ENCODE measurements around the gene STIMATE.

STIMATE gene

DNA sequence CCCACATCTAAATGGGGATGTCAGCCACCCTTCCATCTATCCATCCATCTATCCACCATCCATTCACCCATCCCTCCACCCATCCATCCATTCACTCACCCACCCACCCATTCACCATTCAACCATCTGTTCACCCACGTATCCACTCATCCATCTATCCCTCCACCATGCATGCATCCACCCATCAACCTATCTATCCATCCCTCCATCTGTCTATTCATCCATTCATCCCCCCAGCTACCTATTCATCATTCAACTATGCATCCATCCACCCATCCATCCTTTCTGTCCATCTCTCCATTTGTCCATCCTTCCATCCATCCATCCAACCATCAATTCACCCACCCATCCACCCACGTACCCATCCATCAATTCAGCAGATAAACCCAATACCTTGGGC, 88.2 kb downstream of the STIMATE start:
- H3K9me3 Mint-ChIP-seq, result no peaks in the 10 kb centered on the region
- DNase-seq (no peak), ATAC-seq (no peak)
- no peak overlapping the region for H3K27ac Mint-ChIP-seq
- no peak overlapping the region for H3K4me3 Mint-ChIP-seq
- H3K4me1 Mint-ChIP-seq, result no peaks in the 10 kb centered on the region
- H3K27me3 Mint-ChIP-seq, result no peaks in the 10 kb centered on the region

DNA sequence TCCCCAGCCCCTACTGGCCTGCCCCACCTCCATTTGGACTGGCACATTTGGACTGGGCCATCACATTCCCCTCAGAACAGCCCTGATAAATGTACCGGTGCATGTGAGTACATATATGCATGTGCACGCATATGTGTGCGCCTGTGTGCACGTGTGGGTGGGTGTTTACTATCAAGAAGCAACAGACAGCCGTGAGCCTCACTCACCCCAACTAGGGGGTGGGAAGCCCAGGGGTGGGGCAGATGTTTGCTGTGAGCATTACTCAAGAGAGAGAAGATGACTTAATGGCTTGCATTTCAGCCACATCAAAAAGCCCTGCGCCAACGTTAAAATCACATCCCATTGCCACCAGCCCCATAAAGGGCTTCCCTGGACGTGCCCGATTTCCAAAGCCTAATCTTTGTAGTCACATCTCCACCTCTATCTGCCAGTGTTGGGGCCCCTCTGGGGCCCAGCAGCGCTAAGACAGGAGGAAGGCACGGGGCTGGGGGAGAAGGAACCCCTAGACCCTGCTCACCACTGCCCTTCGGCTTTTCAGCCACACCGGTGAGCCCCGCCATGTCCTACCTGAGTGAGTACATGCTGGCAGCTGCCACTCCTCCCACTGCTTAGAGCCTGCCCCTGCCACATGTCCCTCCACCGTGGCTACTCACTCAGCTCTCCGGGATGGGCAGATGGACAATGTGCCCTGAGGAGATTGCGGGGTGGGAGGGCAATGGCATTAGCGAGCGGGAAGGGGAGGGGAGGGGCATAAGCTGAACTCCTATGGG, 91.9 kb downstream of the STIMATE start:
- H3K9me3 Mint-ChIP-seq, result no peaks in the 10 kb centered on the region
- ATAC-seq (no peak), DNase-seq (no peak)
- H3K27ac Mint-ChIP-seq, result no peak overlapping the region
- no peaks in the 10 kb centered on the region for H3K27me3 Mint-ChIP-seq
- no peaks in the 10 kb centered on the region for H3K4me1 Mint-ChIP-seq
- H3K4me3 Mint-ChIP-seq, result no peak overlapping the region

- ATAC-seq, result no peak
- H3K4me3 Mint-ChIP-seq, result no peak overlapping the region
- no peaks in the 10 kb centered on the region for H3K27me3 Mint-ChIP-seq
- no peaks in the 10 kb centered on the region for H3K9me3 Mint-ChIP-seq
- no peak for DNase-seq
- peak overlapping the region in 1 of 2 donors; percentile 24 for H3K27ac Mint-ChIP-seq
- H3K4me1 Mint-ChIP-seq, result no peaks in the 10 kb centered on the region
Measured at GRCh38 chr3:52801839-52802238, 95.5 kb downstream of the STIMATE start.

DNA sequence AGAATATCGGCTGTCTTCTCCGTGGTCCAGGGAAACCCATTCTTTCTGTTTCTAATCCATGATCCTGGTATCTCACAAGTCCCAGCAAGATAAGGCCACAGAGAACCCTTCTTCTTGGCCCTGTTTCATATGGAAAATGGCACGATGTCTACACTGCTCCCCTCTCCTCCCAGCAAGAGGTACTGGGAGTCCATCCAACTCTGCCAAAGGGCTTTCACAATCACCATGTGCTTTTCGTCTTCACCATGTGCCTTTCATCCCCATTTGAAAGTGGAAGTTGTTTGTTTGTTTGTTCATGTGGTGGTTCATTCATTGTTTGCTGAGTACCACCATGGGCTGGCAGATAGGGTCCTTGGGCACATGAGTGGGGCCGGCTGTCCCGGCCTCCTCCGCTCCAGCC, 97.3 kb downstream of the STIMATE start:
- Mint-ChIP-seq H3K4me3 (no peak overlapping the region), H3K4me1 (no peaks in the 10 kb centered on the region)
- DNase-seq, result no peak

DNA sequence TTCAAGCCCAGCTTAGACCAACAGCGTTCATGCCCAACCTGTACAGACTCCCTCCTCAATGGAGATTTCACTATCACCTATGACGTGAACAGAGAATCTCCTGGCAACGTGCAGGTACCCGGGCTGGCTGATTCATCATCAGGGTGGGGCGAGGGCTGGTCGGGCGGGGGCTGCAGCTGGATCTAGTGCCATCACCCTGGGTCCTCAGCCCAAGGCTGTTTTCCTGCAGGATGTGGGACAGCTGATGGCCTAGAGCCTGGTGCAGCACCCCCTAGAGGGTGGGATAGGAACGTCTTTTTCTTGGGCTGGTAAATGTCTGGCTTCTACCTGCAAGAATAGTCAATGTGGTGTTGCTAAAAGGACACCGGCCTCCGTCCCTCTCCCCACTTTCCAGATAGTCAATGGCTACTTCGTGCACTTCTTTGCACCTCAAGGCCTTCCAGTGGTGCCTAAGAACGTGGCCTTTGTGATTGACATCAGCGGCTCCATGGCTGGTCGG, 98.3 kb downstream of the STIMATE start:
- H3K27ac Mint-ChIP-seq, result peak overlapping the region in 1 of 2 donors; percentile 42
- no peaks in the 10 kb centered on the region for H3K4me1 Mint-ChIP-seq
- DNase-seq (peak; percentile 5 to 28), ATAC-seq (peak; percentile 32)
- no peaks in the 10 kb centered on the region for H3K9me3 Mint-ChIP-seq
- no peak overlapping the region for H3K4me3 Mint-ChIP-seq
- no peaks in the 10 kb centered on the region for H3K27me3 Mint-ChIP-seq

More for the DNA sequence above, 97.3 kb downstream of the STIMATE start:
- no peaks in the 10 kb centered on the region for H3K27me3 Mint-ChIP-seq
- no peaks in the 10 kb centered on the region for H3K9me3 Mint-ChIP-seq
- no peak for ATAC-seq
- no peak overlapping the region for H3K27ac Mint-ChIP-seq

DNA sequence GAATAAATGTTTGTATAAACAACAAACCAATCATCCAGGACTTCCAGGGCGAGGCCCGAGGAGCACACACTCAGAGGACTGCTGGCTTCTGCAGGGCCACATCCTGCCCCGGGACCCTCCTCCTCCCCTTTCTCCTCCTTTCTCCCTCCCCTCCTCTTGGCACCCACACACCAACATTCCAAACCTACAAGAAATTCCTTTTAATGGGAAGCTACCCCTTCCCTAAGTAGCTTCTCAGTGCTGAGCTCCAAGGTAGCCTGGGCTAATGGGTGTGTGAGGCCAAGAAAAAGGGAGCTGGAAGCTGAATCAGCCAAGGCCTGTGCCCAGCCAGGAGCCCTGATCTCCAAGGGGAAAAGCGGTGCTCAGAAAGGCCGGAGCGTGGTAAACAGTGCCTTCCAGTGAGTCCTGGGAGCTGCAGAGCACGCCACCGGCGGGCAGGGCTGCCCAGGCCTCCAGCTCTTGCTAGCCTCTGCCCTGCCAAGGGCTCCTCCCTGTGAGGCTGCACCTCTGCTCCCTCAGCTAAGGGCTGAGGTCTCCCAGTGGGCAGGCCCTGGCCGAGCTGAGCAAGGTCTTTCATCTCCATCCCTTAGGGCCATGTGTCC, 98.9 kb downstream of the STIMATE start:
- no peaks in the 10 kb centered on the region for H3K4me1 Mint-ChIP-seq
- DNase-seq (no peak), ATAC-seq (no peak)
- H3K9me3 Mint-ChIP-seq, result no peaks in the 10 kb centered on the region
- no peak overlapping the region for H3K27ac Mint-ChIP-seq
- no peaks in the 10 kb centered on the region for H3K27me3 Mint-ChIP-seq
- H3K4me3 Mint-ChIP-seq, result no peak overlapping the region

- H3K4me1 Mint-ChIP-seq, result no peaks in the 10 kb centered on the region
- no peaks in the 10 kb centered on the region for H3K9me3 Mint-ChIP-seq
- no peak overlapping the region for H3K27ac Mint-ChIP-seq
- no peaks in the 10 kb centered on the region for H3K27me3 Mint-ChIP-seq
- DNase-seq (no peak), ATAC-seq (no peak)
- H3K4me3 Mint-ChIP-seq, result no peak overlapping the region
Measured at GRCh38 chr3:52796411-52796810, 100.9 kb downstream of the STIMATE start.

- DNase-seq, result no peak
- no peaks in the 10 kb centered on the region for H3K27me3 Mint-ChIP-seq
- no peak for ATAC-seq
- no peaks in the 10 kb centered on the region for H3K4me1 Mint-ChIP-seq
- H3K9me3 Mint-ChIP-seq, result no peaks in the 10 kb centered on the region
- no peak overlapping the region for H3K27ac Mint-ChIP-seq
- H3K4me3 Mint-ChIP-seq, result no peak overlapping the region
Measured at GRCh38 chr3:52795298-52795900, 101.9 kb downstream of the STIMATE start.

GRCh38 chr3:52794612-52795099, 102.7 kb downstream of the STIMATE start, which contains the start of gene ITIH3:
Gene ITIH3, plus strand, starts transcription at chr3:52794796. Its CDS starts 8 bp downstream, at chr3:52794804.
- Mint-ChIP-seq H3K27me3 (no peaks in the 10 kb centered on the region), H3K4me1 (no peaks in the 10 kb centered on the region), H3K4me3 (no peak within 1 kb of the TSS), H3K9me3 (no peaks in the 10 kb centered on the region), H3K27ac (peak within 1 kb of the TSS in 1 of 2 donors; percentile 56)
- DNase-seq, result no peak
- ATAC-seq, result no peak

- Mint-ChIP-seq H3K27ac (peak overlapping the region in 1 of 2 donors; percentile 56), H3K9me3 (no peaks in the 10 kb centered on the region), H3K27me3 (no peaks in the 10 kb centered on the region), H3K4me3 (no peak overlapping the region), H3K4me1 (no peaks in the 10 kb centered on the region)
- no peak for ATAC-seq
- no peak for DNase-seq
Measured at GRCh38 chr3:52793702-52794611, 103.4 kb downstream of the STIMATE start.

- no peak for DNase-seq
- no peak for ATAC-seq
- Mint-ChIP-seq H3K27me3 (no peaks in the 10 kb centered on the region), H3K27ac (no peak overlapping the region), H3K9me3 (no peaks in the 10 kb centered on the region), H3K4me3 (no peak overlapping the region), H3K4me1 (no peaks in the 10 kb centered on the region)
Measured at GRCh38 chr3:52792961-52793695, 104.2 kb downstream of the STIMATE start.

GRCh38 chr3:52792413-52792812, 104.9 kb downstream of the STIMATE start:
- Mint-ChIP-seq H3K27me3 (no peaks in the 10 kb centered on the region), H3K4me3 (no peak overlapping the region), H3K4me1 (no peaks in the 10 kb centered on the region), H3K27ac (peak overlapping the region; percentile 30 to 68), H3K9me3 (no peaks in the 10 kb centered on the region)
- ATAC-seq (no peak), DNase-seq (no peak)

GRCh38 chr3:52791928-52792327, 105.4 kb downstream of the STIMATE start:
- ATAC-seq, result no peak
- H3K9me3 Mint-ChIP-seq, result no peaks in the 10 kb centered on the region

DNA sequence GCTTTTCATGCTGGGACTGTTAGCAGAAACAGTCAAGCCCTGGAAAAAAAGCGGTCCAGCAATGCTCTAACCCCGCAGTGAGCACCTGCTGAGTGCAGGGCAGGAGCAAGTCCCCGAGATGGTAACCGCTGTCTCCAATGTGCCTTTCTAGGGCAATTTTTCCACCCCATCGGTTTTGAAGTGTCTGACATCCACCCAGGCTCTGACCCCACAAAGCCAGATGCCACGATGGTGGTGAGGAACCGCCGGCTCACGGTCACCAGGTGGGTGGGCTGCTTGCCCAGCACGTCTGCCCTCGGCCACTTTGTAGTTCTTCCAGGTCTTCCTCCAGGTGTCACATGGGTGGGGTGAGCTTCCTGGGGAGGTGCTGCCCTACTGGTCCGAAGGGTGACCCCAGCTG, 106.0 kb downstream of the STIMATE start:
- no peaks in the 10 kb centered on the region for H3K9me3 Mint-ChIP-seq
- H3K27ac Mint-ChIP-seq, result no peak overlapping the region
- DNase-seq (no peak), ATAC-seq (no peak)
- H3K27me3 Mint-ChIP-seq, result no peaks in the 10 kb centered on the region
- H3K4me3 Mint-ChIP-seq, result no peak overlapping the region
- no peaks in the 10 kb centered on the region for H3K4me1 Mint-ChIP-seq

More at GRCh38 chr3:52791928-52792327, 105.4 kb downstream of the STIMATE start:
- DNase-seq, result no peak
- Mint-ChIP-seq H3K27me3 (no peaks in the 10 kb centered on the region), H3K4me3 (no peak overlapping the region), H3K4me1 (no peaks in the 10 kb centered on the region), H3K27ac (no peak overlapping the region)
